K562 (cell line): ENCODE measurements around the gene RPL36AL. TPM values are rescaled to one million over a fixed set of nuclear protein-coding genes. Genes with fewer than 3 reads are reported as not detected.

Experiments used
- NR1H2 ChIP-seq: sonication (generic); formaldehyde crosslinking; IDR thresholded peaks from 2 replicates; pipeline ENCODE4 v1.4.0; 2020; ENCODE audit warnings: mild to moderate bottlenecking, missing genetic modification reagents
- SPI1 ChIP-seq: IDR thresholded peaks from 2 replicates; pipeline ENCODE4 v1.6.1; 2011; ENCODE audit warnings: low read depth, low read length, control low read depth, borderline replicate concordance
- U2AF1 ChIP-seq: fragments of 200-400 bp; formaldehyde crosslinking; optimal IDR thresholded peaks from 2 replicates; pipeline ENCODE3; 2017; ENCODE audit warnings: mild to moderate bottlenecking, low read depth, low read length, moderate library complexity
- VEZF1 ChIP-seq: fragments of 200-800 bp; sonication (Bioruptor generic); IDR thresholded peaks from 2 replicates; pipeline ENCODE4 v1.6.1; 2017; ENCODE audit warnings: missing genetic modification characterization, missing compliant biosample characterization
- ZNF212 ChIP-seq: fragments of 450-650 bp; formaldehyde crosslinking; IDR thresholded peaks from 2 replicates; pipeline ENCODE4 v1.4.0; 2020; ENCODE audit warnings: mild to moderate bottlenecking
- ZNF274 ChIP-seq: IDR thresholded peaks from 2 replicates; pipeline ENCODE4 v1.6.1; 2011; ENCODE audit warnings: low read depth, mild to moderate bottlenecking, low read length, moderate library complexity, borderline replicate concordance
- ZNF717 ChIP-seq: fragments of 250-450 bp; sonication (Bioruptor Pico); IDR thresholded peaks from 2 replicates; pipeline ENCODE4 v1.5.0; 2021
- polyA plus RNA-seq, 8 experiments: library from polyadenylated mRNA; depleted of rRNA in 4 of 8; stranded (reverse) in 5 of 8; unstranded in 3 of 8; fragments of >200 nt; fragmentation: Nextera tagmentation in 2 of 8; fragmentation: Illumina TruSeq in 1 of 8; extraction: Ambion mirVana in 2 of 8; extraction: Trizol in 1 of 8; gene quantifications; 2 replicates each; pipeline versions ENCODE4 v1.2.1 to v1.2.3, GENCODE V29; 2011 to 2014; ENCODE audit warnings: inconsistent platforms in 1 of 8, missing spikeins in 1 of 8
- total RNA-seq, 7 experiments: library from RNA; depleted of rRNA in 6 of 7; stranded (reverse); fragments of >200 nt in 6 of 7; fragmentation: Illumina TruSeq in 2 of 7; extraction: Trizol in 2 of 7; gene quantifications; 2 replicates each; pipeline versions ENCODE4 v1.2.1 to v1.2.3, GENCODE V29; 2011 to 2021; ENCODE audit warnings: low replicate concordance in 1 of 7
- TF ChIP-seq, protein P1 (sequence below), 2 experiments: fragments of 450-650 bp; formaldehyde crosslinking in 1 of 2; IDR thresholded peaks; 2 replicates each; pipeline versions ENCODE4 v1.4.0 to v1.6.1; 2014 to 2020; ENCODE audit warnings: mild to moderate bottlenecking in 2 of 2, borderline replicate concordance in 1 of 2, low read depth in 1 of 2
- TF ChIP-seq, protein P2 (sequence below), 3 experiments: fragments of 200-800 bp in 1 of 3; fragments of 250-450 bp in 1 of 3; fragments of 450-650 bp in 1 of 3; sonication (Bioruptor Pico) in 1 of 3; sonication (Bioruptor generic) in 1 of 3; formaldehyde crosslinking in 1 of 3; IDR thresholded peaks; 2 replicates each; pipeline versions ENCODE4 v1.6.1 to v1.8.0; 2016 to 2022; ENCODE audit warnings: mild to moderate bottlenecking in 2 of 3, missing genetic modification characterization in 2 of 3, missing compliant biosample characterization in 1 of 3, moderate library complexity in 1 of 3
- TF ChIP-seq, protein P3 (sequence below): fragments of 450-650 bp; formaldehyde crosslinking; IDR thresholded peaks from 2 replicates; pipeline ENCODE4 v1.4.0; 2020; ENCODE audit warnings: mild to moderate bottlenecking, moderate library complexity

The RPL36AL gene
- total and polyA plus RNA-seq, 9 of the 15 experiments (the other 6 are each of a cell fraction or from before 2014, with no cell fraction given): 146 to 674 (median 360) TPM

GRCh38 chr14:49620182-49621113 is at the start of gene RPL36AL, which contains the start of gene MGAT2 (continued):
- TF ChIP-seq VEZF1 (CRISPR knock-in tag) (peak; percentile 58), U2AF1 (no peak), NR1H2 (CRISPR knock-in tag) (no peak; the same call in 1 of the 2 replicates), ZNF717 (CRISPR knock-in tag) (no peak), SPI1 (peak; percentile 80), ZNF212 (no peak), ZNF274 (no peak)
- TF ChIP-seq, protein P1, sequence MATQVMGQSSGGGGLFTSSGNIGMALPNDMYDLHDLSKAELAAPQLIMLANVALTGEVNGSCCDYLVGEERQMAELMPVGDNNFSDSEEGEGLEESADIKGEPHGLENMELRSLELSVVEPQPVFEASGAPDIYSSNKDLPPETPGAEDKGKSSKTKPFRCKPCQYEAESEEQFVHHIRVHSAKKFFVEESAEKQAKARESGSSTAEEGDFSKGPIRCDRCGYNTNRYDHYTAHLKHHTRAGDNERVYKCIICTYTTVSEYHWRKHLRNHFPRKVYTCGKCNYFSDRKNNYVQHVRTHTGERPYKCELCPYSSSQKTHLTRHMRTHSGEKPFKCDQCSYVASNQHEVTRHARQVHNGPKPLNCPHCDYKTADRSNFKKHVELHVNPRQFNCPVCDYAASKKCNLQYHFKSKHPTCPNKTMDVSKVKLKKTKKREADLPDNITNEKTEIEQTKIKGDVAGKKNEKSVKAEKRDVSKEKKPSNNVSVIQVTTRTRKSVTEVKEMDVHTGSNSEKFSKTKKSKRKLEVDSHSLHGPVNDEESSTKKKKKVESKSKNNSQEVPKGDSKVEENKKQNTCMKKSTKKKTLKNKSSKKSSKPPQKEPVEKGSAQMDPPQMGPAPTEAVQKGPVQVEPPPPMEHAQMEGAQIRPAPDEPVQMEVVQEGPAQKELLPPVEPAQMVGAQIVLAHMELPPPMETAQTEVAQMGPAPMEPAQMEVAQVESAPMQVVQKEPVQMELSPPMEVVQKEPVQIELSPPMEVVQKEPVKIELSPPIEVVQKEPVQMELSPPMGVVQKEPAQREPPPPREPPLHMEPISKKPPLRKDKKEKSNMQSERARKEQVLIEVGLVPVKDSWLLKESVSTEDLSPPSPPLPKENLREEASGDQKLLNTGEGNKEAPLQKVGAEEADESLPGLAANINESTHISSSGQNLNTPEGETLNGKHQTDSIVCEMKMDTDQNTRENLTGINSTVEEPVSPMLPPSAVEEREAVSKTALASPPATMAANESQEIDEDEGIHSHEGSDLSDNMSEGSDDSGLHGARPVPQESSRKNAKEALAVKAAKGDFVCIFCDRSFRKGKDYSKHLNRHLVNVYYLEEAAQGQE (IDR thresholded peaks at IDR 0.05; ENCODE audit: borderline replicate concordance): peak; percentile 23; the same call in 1 of the 2 replicates
- TF ChIP-seq, protein P1 (CRISPR knock-in tag; IDR thresholded peaks at IDR 0.05; ENCODE audit: low read depth): no peak
- TF ChIP-seq, protein P2, sequence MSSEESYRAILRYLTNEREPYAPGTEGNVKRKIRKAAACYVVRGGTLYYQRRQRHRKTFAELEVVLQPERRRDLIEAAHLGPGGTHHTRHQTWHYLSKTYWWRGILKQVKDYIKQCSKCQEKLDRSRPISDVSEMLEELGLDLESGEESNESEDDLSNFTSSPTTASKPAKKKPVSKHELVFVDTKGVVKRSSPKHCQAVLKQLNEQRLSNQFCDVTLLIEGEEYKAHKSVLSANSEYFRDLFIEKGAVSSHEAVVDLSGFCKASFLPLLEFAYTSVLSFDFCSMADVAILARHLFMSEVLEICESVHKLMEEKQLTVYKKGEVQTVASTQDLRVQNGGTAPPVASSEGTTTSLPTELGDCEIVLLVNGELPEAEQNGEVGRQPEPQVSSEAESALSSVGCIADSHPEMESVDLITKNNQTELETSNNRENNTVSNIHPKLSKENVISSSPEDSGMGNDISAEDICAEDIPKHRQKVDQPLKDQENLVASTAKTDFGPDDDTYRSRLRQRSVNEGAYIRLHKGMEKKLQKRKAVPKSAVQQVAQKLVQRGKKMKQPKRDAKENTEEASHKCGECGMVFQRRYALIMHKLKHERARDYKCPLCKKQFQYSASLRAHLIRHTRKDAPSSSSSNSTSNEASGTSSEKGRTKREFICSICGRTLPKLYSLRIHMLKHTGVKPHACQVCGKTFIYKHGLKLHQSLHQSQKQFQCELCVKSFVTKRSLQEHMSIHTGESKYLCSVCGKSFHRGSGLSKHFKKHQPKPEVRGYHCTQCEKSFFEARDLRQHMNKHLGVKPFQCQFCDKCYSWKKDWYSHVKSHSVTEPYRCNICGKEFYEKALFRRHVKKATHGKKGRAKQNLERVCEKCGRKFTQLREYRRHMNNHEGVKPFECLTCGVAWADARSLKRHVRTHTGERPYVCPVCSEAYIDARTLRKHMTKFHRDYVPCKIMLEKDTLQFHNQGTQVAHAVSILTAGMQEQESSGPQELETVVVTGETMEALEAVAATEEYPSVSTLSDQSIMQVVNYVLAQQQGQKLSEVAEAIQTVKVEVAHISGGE (CRISPR knock-in tag; IDR thresholded peaks at IDR 0.05): peak in 1 of 3 experiments; percentile 73; a peak in 2 of 6 replicates
- TF ChIP-seq, protein P3, sequence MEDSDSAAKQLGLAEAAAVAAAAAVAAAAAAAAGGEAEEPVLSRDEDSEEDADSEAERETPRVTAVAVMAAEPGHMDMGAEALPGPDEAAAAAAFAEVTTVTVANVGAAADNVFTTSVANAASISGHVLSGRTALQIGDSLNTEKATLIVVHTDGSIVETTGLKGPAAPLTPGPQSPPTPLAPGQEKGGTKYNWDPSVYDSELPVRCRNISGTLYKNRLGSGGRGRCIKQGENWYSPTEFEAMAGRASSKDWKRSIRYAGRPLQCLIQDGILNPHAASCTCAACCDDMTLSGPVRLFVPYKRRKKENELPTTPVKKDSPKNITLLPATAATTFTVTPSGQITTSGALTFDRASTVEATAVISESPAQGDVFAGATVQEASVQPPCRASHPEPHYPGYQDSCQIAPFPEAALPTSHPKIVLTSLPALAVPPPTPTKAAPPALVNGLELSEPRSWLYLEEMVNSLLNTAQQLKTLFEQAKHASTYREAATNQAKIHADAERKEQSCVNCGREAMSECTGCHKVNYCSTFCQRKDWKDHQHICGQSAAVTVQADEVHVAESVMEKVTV (CRISPR knock-in tag): no peak
